Left lung (tissue), 10 donors: ENCODE data around the gene HSPA8. TPM values are rescaled to one million over a fixed set of nuclear protein-coding genes. Genes with fewer than 3 reads are reported as not detected.
"Not testable (repeated sequence)": the region's sequence is repeated elsewhere in the genome, so short reads cannot be mapped to it uniquely, and the experiment has no call there.

Experiments
- ATAC-seq: fragments of 200-7000 bp; cut with Tn5 transposase; one replicate; pipeline ENCODE4 v1.9.1; 2020; ENCODE audit warnings: moderate library complexity
- DNase-seq, 4 donors: peaks; one replicate each; pipeline ENCODE4 v3.0.0-alpha.2; 2013 to 2020
- H3K27ac ChIP-seq, 2 donors: fragments of 200-600 bp; sonication (generic) in 1 of 2; one replicate each; pipeline versions ENCODE4 v1.5.0 to v1.8.0; 2020 to 2021
- H3K27me3 ChIP-seq, 2 donors: fragments of 200-600 bp; sonication (generic) in 1 of 2; one replicate each; pipeline versions ENCODE4 v1.5.0 to v1.8.0; 2020 to 2021
- H3K36me3 ChIP-seq, 2 donors: fragments of 200-600 bp; sonication (generic) in 1 of 2; one replicate each; pipeline versions ENCODE4 v1.5.0 to v1.8.0; 2020 to 2021
- H3K4me1 ChIP-seq, 2 donors: fragments of 200-600 bp; one replicate each; pipeline ENCODE4 v1.8.0; 2021
- H3K4me3 ChIP-seq, 2 donors: fragments of 200-600 bp; sonication (generic) in 1 of 2; one replicate each; pipeline versions ENCODE4 v1.5.0 to v1.8.0; 2020 to 2021; ENCODE audit warnings: mild to moderate bottlenecking in 1 of 2
- H3K9me3 ChIP-seq, 2 donors: fragments of 200-600 bp; sonication (generic) in 1 of 2; one replicate each; pipeline versions ENCODE4 v1.5.0 to v1.8.0; 2020 to 2021
- CTCF ChIP-seq, 2 donors: fragments of 200-600 bp; sonication (generic) in 1 of 2; IDR thresholded peaks; one replicate each; pipeline versions ENCODE4 v1.5.0 to v1.8.0; 2021; ENCODE audit warnings: antibody characterized with exemption in 2 of 2
- intact Hi-C, 2 donors: fragments of 100-400 bp; cut with DNase I; formaldehyde crosslinking; loops; one replicate each; pipeline versions ENCODE4 v1.11.2 to v1.14.2; 2022
- polyA plus RNA-seq, 6 donors: library from polyadenylated mRNA; unstranded; fragments of 120-200 nt; gene quantifications; one replicate each; pipeline ENCODE4 v1.2.1, GENCODE V29; 2013; ENCODE audit not compliant: insufficient read length in 6 of 6
- total RNA-seq, 2 donors: library from RNA; stranded (reverse); fragmentation: NEBNext Ultra II Directional; extraction: Animal tissue kit (Norgen Biotek cat#: 25700); gene quantifications; one replicate each; pipeline ENCODE4 v1.2.1, GENCODE V29; 2021
- donor health status: DM: no; HTN: yes; CAD: no.
- donor health status: DM: no; HTN: no; CAD: no.

Gene HSPA8
- total and polyA plus RNA-seq, 8 donors, result 823 to 1,371 (median 1,074) TPM

GRCh38 chr11:123060277-123061000 lies 1.5 kb downstream of the HSPA8 start:
- Histone ChIP-seq H3K9me3 (no peaks in the 10 kb centered on the region), H3K36me3 (peaks cover 16 to 62% of the 10 kb centered on the region in 2 donors), H3K27ac (peak overlapping the region; percentile 100), H3K4me3 (peak overlapping the region; percentile 97 to 100), H3K27me3 (no peaks in the 10 kb centered on the region), H3K4me1 (peaks cover 47 to 74% of the 10 kb centered on the region in 2 donors)
- intact Hi-C loops, result no loop called here
- DNase-seq (no peak), ATAC-seq (no peak)
- TF ChIP-seq CTCF (IDR thresholded peaks at IDR 0.05), result no peak

GRCh38 chr11:123059041-123059920 lies 2.7 kb downstream of the HSPA8 start:
- DNase-seq, ATAC-seq, intact Hi-C loops, H3K27me3 ChIP-seq, H3K9me3 ChIP-seq: not testable (repeated sequence)
- H3K36me3 ChIP-seq, result peaks cover 16 to 71% of the 10 kb centered on the region in 2 donors
- H3K27ac ChIP-seq, result peak overlapping the region in 1 of 2 donors; percentile 0
- peak overlapping the region; percentile 97 to 100 for H3K4me3 ChIP-seq
- peaks cover 47 to 75% of the 10 kb centered on the region in 2 donors for H3K4me1 ChIP-seq

DNA sequence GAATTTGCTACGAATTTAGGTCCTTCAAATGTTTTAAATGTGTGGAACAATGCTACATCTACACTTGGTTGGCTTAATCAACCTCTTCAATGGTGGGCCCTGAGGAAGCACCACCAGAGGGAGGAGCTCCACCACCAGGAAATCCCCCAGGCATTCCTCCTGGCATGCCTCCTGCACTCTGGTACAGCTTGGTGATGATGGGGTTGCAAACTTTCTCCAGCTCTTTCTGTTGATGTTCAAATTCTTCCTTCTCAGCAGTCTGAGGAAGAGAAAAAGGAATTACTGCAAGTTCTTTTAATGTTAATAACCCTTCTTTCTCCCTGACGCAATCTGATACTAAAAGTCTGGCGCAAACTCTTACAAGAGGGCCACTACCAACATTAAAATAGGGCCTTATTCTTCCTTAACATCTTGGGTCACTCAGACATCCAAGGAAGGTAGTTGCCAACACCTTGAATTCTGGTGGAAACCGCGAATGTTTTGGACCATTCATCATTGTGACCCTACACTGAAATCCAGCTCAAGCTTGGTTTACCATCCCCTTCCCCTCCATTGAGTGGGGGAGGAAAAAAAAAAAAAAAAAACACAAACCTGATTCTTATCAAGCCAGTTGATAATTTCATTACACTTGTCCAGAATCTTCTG lies 4.2 kb downstream of the HSPA8 start:
- H3K27ac ChIP-seq, result no peak overlapping the region
- intact Hi-C loops, result no loop called here
- TF ChIP-seq CTCF (IDR thresholded peaks at IDR 0.05), result no peak
- H3K9me3 ChIP-seq, result no peaks in the 10 kb centered on the region
- peaks cover 37 to 65% of the 10 kb centered on the region in 2 donors for H3K4me1 ChIP-seq
- no peaks in the 10 kb centered on the region for H3K27me3 ChIP-seq
- H3K4me3 ChIP-seq, result peak overlapping the region in 1 of 2 donors; percentile 100
- DNase-seq (no peak), ATAC-seq (no peak)
- peaks cover 16 to 81% of the 10 kb centered on the region in 2 donors for H3K36me3 ChIP-seq

DNA sequence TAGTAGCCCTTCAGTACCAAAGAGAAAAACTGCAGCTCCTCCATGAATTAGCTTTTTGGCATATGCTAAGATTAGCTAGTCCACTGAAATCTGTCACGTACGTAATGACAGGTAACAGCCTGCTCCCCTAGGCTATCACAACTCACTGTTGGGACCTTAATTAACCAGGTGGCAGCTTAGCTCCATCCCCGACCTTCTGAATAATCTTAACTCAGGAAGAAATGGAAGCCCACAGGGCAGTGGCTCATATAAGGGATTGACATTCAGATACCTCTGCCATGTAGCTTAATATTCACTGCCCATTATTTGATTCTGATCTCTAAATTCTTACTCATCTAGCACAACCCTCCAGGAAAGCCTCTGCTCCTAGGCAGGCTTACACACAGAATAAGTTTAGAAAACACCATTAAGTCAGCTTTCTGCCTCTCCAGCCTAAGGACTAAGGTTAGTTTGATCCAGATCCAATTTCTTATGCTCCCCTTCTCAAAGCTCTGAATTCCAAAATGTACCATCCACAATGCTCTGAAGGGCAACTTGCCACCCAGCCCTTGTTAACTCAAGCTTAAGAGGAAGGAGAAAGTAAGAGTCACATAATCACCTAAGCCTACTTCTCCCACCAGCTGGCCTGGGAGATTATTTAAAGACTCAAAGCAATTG lies 5.0 kb downstream of the HSPA8 start:
- intact Hi-C loops, result no loop called here
- Histone ChIP-seq H3K4me1 (peaks cover 37 to 65% of the 10 kb centered on the region in 2 donors), H3K27me3 (no peaks in the 10 kb centered on the region), H3K36me3 (peaks cover 16 to 81% of the 10 kb centered on the region in 2 donors), H3K27ac (no peak overlapping the region), H3K9me3 (no peaks in the 10 kb centered on the region), H3K4me3 (peak overlapping the region in 1 of 2 donors; percentile 100)
- DNase-seq, result no peak
- ATAC-seq, result no peak
- TF ChIP-seq CTCF (IDR thresholded peaks at IDR 0.05), result no peak

- no peak for DNase-seq
- no peak for TF ChIP-seq CTCF (IDR thresholded peaks at IDR 0.05)
- Histone ChIP-seq H3K27ac (no peak overlapping the region), H3K9me3 (no peaks in the 10 kb centered on the region), H3K4me1 (peaks cover 37 to 61% of the 10 kb centered on the region in 2 donors), H3K36me3 (peaks cover 16 to 71% of the 10 kb centered on the region in 2 donors), H3K27me3 (no peaks in the 10 kb centered on the region), H3K4me3 (no peak overlapping the region)
- intact Hi-C loops, result no loop called here
- ATAC-seq, result no peak
Measured at GRCh38 chr11:123055191-123055901, 6.6 kb downstream of the HSPA8 start.
